Spleen (tissue), 11 donors: ENCODE measurements around the gene PTPRA. TPM values are rescaled to one million over a fixed set of nuclear protein-coding genes. Genes with fewer than 3 reads are reported as not detected.
"Not testable (repeated sequence)": the region's sequence is repeated elsewhere in the genome, so short reads cannot be mapped to it uniquely, and the experiment has no call there.

ENCODE experiments used
- DNase-seq: peaks from one replicate; pipeline ENCODE4 v3.0.0-alpha.2; 2020
- H3K27ac ChIP-seq, 8 donors: fragments of 200-600 bp; sonication (generic) in 7 of 8; 1 replicate in 4 of 8; 2 replicates in 4 of 8; pipeline versions ENCODE4 v1.5.0 to v1.8.0; 2016 to 2021; ENCODE audit warnings: inconsistent platforms in 4 of 8, mild to moderate bottlenecking in 4 of 8, moderate library complexity in 1 of 8
- H3K27me3 ChIP-seq, 7 donors: fragments of 200-600 bp; sonication (generic) in 6 of 7; replicated peaks in 1 of 7; 1 replicate in 4 of 7; 2 replicates in 3 of 7; pipeline versions ENCODE4 v1.5.0 to v1.8.0; 2016 to 2021; ENCODE audit warnings: inconsistent platforms in 3 of 7, mild to moderate bottlenecking in 1 of 7
- H3K36me3 ChIP-seq, 6 donors: fragments of 200-600 bp; sonication (generic) in 5 of 6; 1 replicate in 4 of 6; 2 replicates in 2 of 6; pipeline versions ENCODE4 v1.5.0 to v1.8.0; 2016 to 2021; ENCODE audit warnings: inconsistent platforms in 2 of 6
- H3K4me1 ChIP-seq, 6 donors: fragments of 200-600 bp; sonication (generic) in 5 of 6; 1 replicate in 3 of 6; 2 replicates in 3 of 6; pipeline versions ENCODE4 v1.5.0 to v1.8.0; 2016 to 2021; ENCODE audit warnings: inconsistent platforms in 3 of 6
- H3K4me3 ChIP-seq, 8 donors: fragments of 200-600 bp; sonication (generic) in 7 of 8; 1 replicate in 4 of 8; 2 replicates in 4 of 8; pipeline versions ENCODE4 v1.5.0 to v1.8.0; 2016 to 2021; ENCODE audit warnings: inconsistent platforms in 4 of 8, mild to moderate bottlenecking in 4 of 8, moderate library complexity in 2 of 8
- H3K9me3 ChIP-seq, 8 donors: fragments of 200-600 bp; sonication (generic) in 7 of 8; 1 replicate in 4 of 8; 2 replicates in 4 of 8; pipeline versions ENCODE4 v1.5.0 to v1.8.0; 2016 to 2021; ENCODE audit warnings: inconsistent platforms in 4 of 8
- POLR2A ChIP-seq, 3 donors: fragments of 450-650 bp; IDR thresholded peaks; one replicate each; pipeline ENCODE4 v1.5.1; 2017; ENCODE audit warnings: antibody characterized with exemption in 3 of 3, mild to moderate bottlenecking in 1 of 3
- POLR2AphosphoS5 ChIP-seq, 3 donors: sonication (generic); formaldehyde crosslinking; IDR thresholded peaks; one replicate each; pipeline ENCODE4 v1.5.1; 2017; ENCODE audit warnings: antibody characterized with exemption in 3 of 3
- WGBS, 5 donors: extraction: QIAGEN DNeasy Blood & Tissue Kit in 3 of 5; methylation state at CpG; one replicate each; pipeline versions ENCODE4 v1.1.5 to v1.1.7; 2013 to 2018; 5-methylcytosine and 5-hydroxymethylcytosine counted together
- intact Hi-C: fragments of 100-400 bp; cut with DNase I; formaldehyde crosslinking; loops from one replicate; pipeline ENCODE4 v1.15.0; 2023; ENCODE audit warnings: low total_unique reads
- polyA plus RNA-seq, 3 donors: library from polyadenylated mRNA; stranded (reverse); fragments of 200-250 nt; gene quantifications; one replicate each; pipeline ENCODE4 v1.2.1, GENCODE V29; 2013
- total RNA-seq, 7 donors: library from RNA; depleted of rRNA in 3 of 7; stranded (reverse); fragments of >200 nt in 3 of 7; fragmentation: NEBNext Ultra II Directional in 4 of 7; extraction: Animal tissue kit (Norgen Biotek cat#: 25700) in 4 of 7; gene quantifications; one replicate each; pipeline versions ENCODE4 v1.1.0 to v1.2.1, GENCODE V29; 2016 to 2021
- TF ChIP-seq, protein P1 (sequence below), 11 experiments: fragments of 200-600 bp in 7 of 11; fragments of 450-650 bp in 4 of 11; sonication (generic) in 4 of 11; IDR thresholded peaks in 8 of 11; conservative IDR thresholded peaks in 3 of 11; 1 replicate in 7 of 11; 2 replicates in 4 of 11; pipeline versions ENCODE4 v1.4.0 to v1.8.0; 2016 to 2021; ENCODE audit warnings: antibody characterized with exemption in 11 of 11, inconsistent platforms in 4 of 11, mild to moderate bottlenecking in 1 of 11
- donor health status: healthy with polysubstance abuse.
- donor health status: DM: no; HTN: no; CAD: no; lungs with moderate emphysema.
- donor health status: DM: no; HTN: no; CAD: no.
- donor health status: Bipolar disorder and iron deficiency.
- donor health status: healthy.
- donor health status: DM: no; HTN: no; CAD: no.
- donor health status: DM: yes; HTN: yes; CAD: no.

Gene PTPRA
- total and polyA plus RNA-seq, 10 donors, result 15.3 to 65.5 (median 52.4) TPM

GRCh38 chr20:2891343-2891742 lies 18.1 kb downstream of the PTPRA start:
- no peak overlapping the region for H3K4me3 ChIP-seq
- intact Hi-C loops, result no loop called here
- no peak for TF ChIP-seq POLR2AphosphoS5 (IDR thresholded peaks at IDR 0.05)
- TF ChIP-seq, protein P1, sequence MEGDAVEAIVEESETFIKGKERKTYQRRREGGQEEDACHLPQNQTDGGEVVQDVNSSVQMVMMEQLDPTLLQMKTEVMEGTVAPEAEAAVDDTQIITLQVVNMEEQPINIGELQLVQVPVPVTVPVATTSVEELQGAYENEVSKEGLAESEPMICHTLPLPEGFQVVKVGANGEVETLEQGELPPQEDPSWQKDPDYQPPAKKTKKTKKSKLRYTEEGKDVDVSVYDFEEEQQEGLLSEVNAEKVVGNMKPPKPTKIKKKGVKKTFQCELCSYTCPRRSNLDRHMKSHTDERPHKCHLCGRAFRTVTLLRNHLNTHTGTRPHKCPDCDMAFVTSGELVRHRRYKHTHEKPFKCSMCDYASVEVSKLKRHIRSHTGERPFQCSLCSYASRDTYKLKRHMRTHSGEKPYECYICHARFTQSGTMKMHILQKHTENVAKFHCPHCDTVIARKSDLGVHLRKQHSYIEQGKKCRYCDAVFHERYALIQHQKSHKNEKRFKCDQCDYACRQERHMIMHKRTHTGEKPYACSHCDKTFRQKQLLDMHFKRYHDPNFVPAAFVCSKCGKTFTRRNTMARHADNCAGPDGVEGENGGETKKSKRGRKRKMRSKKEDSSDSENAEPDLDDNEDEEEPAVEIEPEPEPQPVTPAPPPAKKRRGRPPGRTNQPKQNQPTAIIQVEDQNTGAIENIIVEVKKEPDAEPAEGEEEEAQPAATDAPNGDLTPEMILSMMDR (IDR thresholded peaks at IDR 0.05 in 8 of 11, conservative IDR thresholded peaks at IDR 0.05 in 3 of 11), result no peak
- no peak for TF ChIP-seq POLR2A (IDR thresholded peaks at IDR 0.05)
- H3K36me3 ChIP-seq, result peaks cover 0 to 10% (median 3%) of the 10 kb centered on the region in 6 donors
- H3K27me3 ChIP-seq, result no peaks in the 10 kb centered on the region
- DNase-seq, result no peak
- peaks cover 0 to 66% (median 16%) of the 10 kb centered on the region in 6 donors for H3K4me1 ChIP-seq
- H3K9me3 ChIP-seq, result peaks cover 0 to 15% (median 11%) of the 10 kb centered on the region in 8 donors
- H3K27ac ChIP-seq, result no peak overlapping the region
- 83 to 96% (median 89%) methylated on average over 2 of the region's 2 CpGs for WGBS, 5 donors

- WGBS, 5 donors, result 83 to 100% (median 96%) methylated on average over 3 of the region's 3 CpGs
- intact Hi-C loops, result no loop called here
- TF ChIP-seq, protein P1 (IDR thresholded peaks at IDR 0.05 in 8 of 11, conservative IDR thresholded peaks at IDR 0.05 in 3 of 11), result no peak
- no peak for TF ChIP-seq POLR2A (IDR thresholded peaks at IDR 0.05)
- no peak for TF ChIP-seq POLR2AphosphoS5 (IDR thresholded peaks at IDR 0.05)
- Histone ChIP-seq H3K4me3 (no peak overlapping the region), H3K27me3 (no peaks in the 10 kb centered on the region), H3K4me1 (peaks cover 0 to 59% (median 14%) of the 10 kb centered on the region in 6 donors), H3K36me3 (peaks cover 0 to 10% (median 3%) of the 10 kb centered on the region in 6 donors), H3K27ac (no peak overlapping the region), H3K9me3 (peaks cover 0 to 21% (median 11%) of the 10 kb centered on the region in 8 donors)
- DNase-seq, result no peak
Measured at GRCh38 chr20:2892376-2892775, 19.1 kb downstream of the PTPRA start.

- Histone ChIP-seq H3K27me3 (no peaks in the 10 kb centered on the region), H3K36me3 (peaks cover 0 to 10% (median 3%) of the 10 kb centered on the region in 6 donors), H3K27ac (no peak overlapping the region), H3K9me3 (peaks cover 0 to 21% (median 11%) of the 10 kb centered on the region in 8 donors), H3K4me1 (peaks cover 0 to 52% (median 14%) of the 10 kb centered on the region in 6 donors), H3K4me3 (no peak overlapping the region)
- TF ChIP-seq POLR2AphosphoS5 (IDR thresholded peaks at IDR 0.05) (no peak), POLR2A (IDR thresholded peaks at IDR 0.05) (no peak)
- TF ChIP-seq, protein P1 (IDR thresholded peaks at IDR 0.05 in 8 of 11, conservative IDR thresholded peaks at IDR 0.05 in 3 of 11), result no peak
- DNase-seq, result no peak
- intact Hi-C loops, result no loop called here
- 84 to 97% (median 92%) methylated on average over 2 of the region's 2 CpGs for WGBS, 5 donors
Measured at GRCh38 chr20:2894221-2894620, 20.9 kb downstream of the PTPRA start.

GRCh38 chr20:2895154-2895553 lies 21.9 kb downstream of the PTPRA start:
- WGBS, 5 donors, result 96 to 100% (median 98%) methylated on average over 3 of the region's 3 CpGs
- peaks cover 0 to 52% (median 19%) of the 10 kb centered on the region in 6 donors for H3K4me1 ChIP-seq
- DNase-seq, H3K27me3 ChIP-seq, intact Hi-C loops, H3K4me3 ChIP-seq, H3K27ac ChIP-seq: not testable (repeated sequence)
- peaks cover 0 to 21% (median 11%) of the 10 kb centered on the region in 8 donors for H3K9me3 ChIP-seq
- peaks cover 0 to 10% (median 3%) of the 10 kb centered on the region in 6 donors for H3K36me3 ChIP-seq
